Left lung (tissue), 10 donors: ENCODE data around the gene HTR3B. TPM values are rescaled to one million over a fixed set of nuclear protein-coding genes. Genes with fewer than 3 reads are reported as not detected.

ENCODE experiments used
- ATAC-seq: fragments of 200-7000 bp; cut with Tn5 transposase; one replicate; pipeline ENCODE4 v1.9.1; 2020; ENCODE audit warnings: moderate library complexity
- DNase-seq, 4 donors: peaks; one replicate each; pipeline ENCODE4 v3.0.0-alpha.2; 2013 to 2020
- H3K27ac ChIP-seq, 2 donors: fragments of 200-600 bp; sonication (generic) in 1 of 2; one replicate each; pipeline versions ENCODE4 v1.5.0 to v1.8.0; 2020 to 2021
- H3K27me3 ChIP-seq, 2 donors: fragments of 200-600 bp; sonication (generic) in 1 of 2; one replicate each; pipeline versions ENCODE4 v1.5.0 to v1.8.0; 2020 to 2021
- H3K36me3 ChIP-seq, 2 donors: fragments of 200-600 bp; sonication (generic) in 1 of 2; one replicate each; pipeline versions ENCODE4 v1.5.0 to v1.8.0; 2020 to 2021
- H3K4me1 ChIP-seq, 2 donors: fragments of 200-600 bp; one replicate each; pipeline ENCODE4 v1.8.0; 2021
- H3K4me3 ChIP-seq, 2 donors: fragments of 200-600 bp; sonication (generic) in 1 of 2; one replicate each; pipeline versions ENCODE4 v1.5.0 to v1.8.0; 2020 to 2021; ENCODE audit warnings: mild to moderate bottlenecking in 1 of 2
- H3K9me3 ChIP-seq, 2 donors: fragments of 200-600 bp; sonication (generic) in 1 of 2; one replicate each; pipeline versions ENCODE4 v1.5.0 to v1.8.0; 2020 to 2021
- CTCF ChIP-seq, 2 donors: fragments of 200-600 bp; sonication (generic) in 1 of 2; IDR thresholded peaks; one replicate each; pipeline versions ENCODE4 v1.5.0 to v1.8.0; 2021; ENCODE audit warnings: antibody characterized with exemption in 2 of 2
- intact Hi-C, 2 donors: fragments of 100-400 bp; cut with DNase I; formaldehyde crosslinking; loops; one replicate each; pipeline versions ENCODE4 v1.11.2 to v1.14.2; 2022
- polyA plus RNA-seq, 6 donors: library from polyadenylated mRNA; unstranded; fragments of 120-200 nt; gene quantifications; one replicate each; pipeline ENCODE4 v1.2.1, GENCODE V29; 2013; ENCODE audit not compliant: insufficient read length in 6 of 6
- total RNA-seq, 2 donors: library from RNA; stranded (reverse); fragmentation: NEBNext Ultra II Directional; extraction: Animal tissue kit (Norgen Biotek cat#: 25700); gene quantifications; one replicate each; pipeline ENCODE4 v1.2.1, GENCODE V29; 2021
- donor health status: DM: no; HTN: yes; CAD: no.
- donor health status: DM: no; HTN: no; CAD: no.

Gene HTR3B
- total and polyA plus RNA-seq, 8 donors = 0.10 to 0.21 (median 0.15) TPM; not detected in 2

GRCh38 chr11:113989381-113989780, 84.8 kb downstream of the HTR3B start:
- no peak overlapping the region for H3K27ac ChIP-seq
- intact Hi-C loops = no loop called here
- H3K36me3 ChIP-seq = no peaks in the 10 kb centered on the region
- no peak for ATAC-seq
- H3K27me3 ChIP-seq = peaks cover 0 to 35% of the 10 kb centered on the region in 2 donors
- DNase-seq = no peak
- no peaks in the 10 kb centered on the region for H3K4me1 ChIP-seq
- no peak overlapping the region for H3K4me3 ChIP-seq
- no peaks in the 10 kb centered on the region for H3K9me3 ChIP-seq
- no peak for TF ChIP-seq CTCF (IDR thresholded peaks at IDR 0.05)

GRCh38 chr11:113989916-113990315, 85.3 kb downstream of the HTR3B start:
- Histone ChIP-seq H3K27ac (no peak overlapping the region), H3K4me1 (no peaks in the 10 kb centered on the region), H3K27me3 (peaks cover 0 to 35% of the 10 kb centered on the region in 2 donors), H3K36me3 (no peaks in the 10 kb centered on the region), H3K4me3 (no peak overlapping the region), H3K9me3 (no peaks in the 10 kb centered on the region)
- DNase-seq (no peak), ATAC-seq (no peak)
- intact Hi-C loops = no loop called here
- no peak for TF ChIP-seq CTCF (IDR thresholded peaks at IDR 0.05)

GRCh38 chr11:113991170-113991569, 86.6 kb downstream of the HTR3B start:
- Histone ChIP-seq H3K4me3 (no peak overlapping the region), H3K27me3 (peaks cover 0 to 35% of the 10 kb centered on the region in 2 donors), H3K36me3 (no peaks in the 10 kb centered on the region), H3K27ac (no peak overlapping the region), H3K4me1 (no peaks in the 10 kb centered on the region), H3K9me3 (no peaks in the 10 kb centered on the region)
- ATAC-seq (peak; percentile 56), DNase-seq (peak in 2 of 4 donors; percentile 29 to 59)
- TF ChIP-seq CTCF (IDR thresholded peaks at IDR 0.05) = no peak
- intact Hi-C loops = no loop called here

- ATAC-seq (peak; percentile 10), DNase-seq (peak in 1 of 4 donors; percentile 4)
- TF ChIP-seq CTCF (IDR thresholded peaks at IDR 0.05) = no peak
- Histone ChIP-seq H3K9me3 (no peaks in the 10 kb centered on the region), H3K36me3 (no peaks in the 10 kb centered on the region), H3K27me3 (peaks cover 0 to 28% of the 10 kb centered on the region in 2 donors), H3K27ac (no peak overlapping the region), H3K4me3 (no peak overlapping the region), H3K4me1 (no peaks in the 10 kb centered on the region)
- intact Hi-C loops = no loop called here
Observed at GRCh38 chr11:113991718-113992458, 87.3 kb downstream of the HTR3B start.

GRCh38 chr11:113992459-113993110, 88.0 kb downstream of the HTR3B start:
- peak; percentile 67 for ATAC-seq
- H3K4me3 ChIP-seq = no peak overlapping the region
- no peak for TF ChIP-seq CTCF (IDR thresholded peaks at IDR 0.05)
- H3K27ac ChIP-seq = no peak overlapping the region
- intact Hi-C loops = no loop called here
- no peaks in the 10 kb centered on the region for H3K36me3 ChIP-seq
- H3K4me1 ChIP-seq = no peaks in the 10 kb centered on the region
- H3K9me3 ChIP-seq = no peaks in the 10 kb centered on the region
- DNase-seq = no peak
- peaks cover 0 to 23% of the 10 kb centered on the region in 2 donors for H3K27me3 ChIP-seq
